Stimulated activated CD4-positive, alpha-beta T cell treated with anti-CD3 and anti-CD28 coated beads, Interleukin-4, amount 100 ng/mL, for 4 hours (primary cell): ENCODE data around the gene LILRA2.
"Not testable (repeated sequence)": the region's sequence is repeated elsewhere in the genome, so short reads cannot be mapped to it uniquely, and the experiment has no call there.

Experiments used
- DNase-seq, 2 experiments: peaks; one replicate each; pipeline ENCODE4 v3.0.0-alpha.2; 2020

LILRA2 gene

DNA sequence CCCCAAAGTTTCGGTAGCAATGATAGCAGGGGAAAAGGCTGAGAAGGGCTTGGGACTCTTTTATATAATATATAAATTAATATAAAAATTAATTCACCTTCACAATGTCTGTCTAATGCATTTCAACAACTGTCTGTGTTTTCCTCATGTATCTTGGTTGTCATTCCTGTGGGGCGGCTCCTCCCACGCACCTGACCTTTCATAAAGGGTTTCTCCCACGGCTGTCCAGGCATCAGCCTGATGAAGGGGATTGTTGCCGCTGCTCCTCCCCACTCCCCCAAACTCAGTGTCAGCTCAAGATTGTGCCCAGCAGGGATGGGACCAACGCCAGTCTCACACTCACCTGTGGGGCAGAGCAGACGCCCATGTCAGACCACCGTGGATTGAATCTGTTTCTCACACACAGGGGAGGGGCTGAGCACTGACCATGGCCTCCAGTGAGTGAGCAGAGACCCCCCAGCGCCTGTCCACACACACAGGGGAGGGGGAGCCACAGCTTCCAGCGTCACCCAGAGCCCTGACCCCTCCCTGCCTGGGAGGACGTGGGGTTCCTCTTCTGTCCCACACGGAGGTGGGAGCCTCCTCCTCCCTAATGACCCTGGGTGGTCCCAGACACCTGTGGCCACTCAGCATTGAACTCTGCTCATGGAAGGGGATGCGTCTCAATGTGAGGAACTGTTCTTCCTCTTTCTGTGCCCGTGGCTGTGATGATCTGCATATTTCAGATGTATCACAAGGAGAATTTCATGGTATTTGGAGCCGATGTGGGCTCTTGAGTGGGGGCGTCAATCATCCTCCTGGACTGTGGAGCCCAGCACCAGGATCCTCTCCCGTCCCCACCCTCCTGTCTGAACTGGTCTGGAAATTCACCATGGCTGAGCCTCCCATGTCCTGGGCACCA is 1.6 kb upstream of the LILRA2 start:
- not testable (repeated sequence) for DNase-seq

DNA sequence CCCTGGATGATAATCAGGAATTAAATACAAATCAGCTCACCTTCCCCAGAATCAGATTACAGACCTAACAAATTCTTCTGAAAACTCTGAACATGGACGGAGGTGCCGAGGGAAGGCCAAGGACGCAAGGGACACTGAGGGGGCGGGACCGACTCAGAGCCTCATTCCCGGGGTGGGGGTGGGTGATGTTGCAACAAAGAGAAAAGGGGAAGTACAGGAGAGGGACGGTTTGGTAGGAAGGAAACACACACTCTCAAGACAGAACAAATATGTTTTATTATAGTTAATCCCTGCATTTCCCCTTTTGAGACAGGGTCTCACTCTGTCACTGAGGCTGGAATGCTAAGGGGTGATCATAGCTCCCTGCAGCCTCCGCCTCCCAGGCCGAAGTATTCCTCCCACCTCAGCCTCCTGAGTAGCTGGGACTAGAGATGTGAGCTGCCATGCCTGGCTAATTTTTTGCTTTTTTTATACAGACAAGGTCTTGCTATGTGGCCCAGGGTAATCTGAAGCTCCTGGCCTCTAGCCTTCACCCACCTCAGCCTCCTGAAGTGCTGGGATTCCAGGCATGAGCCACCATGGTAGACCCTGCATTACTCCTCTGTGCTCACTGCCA is 786 bp upstream of the LILRA2 start:
- no peak for DNase-seq

DNA sequence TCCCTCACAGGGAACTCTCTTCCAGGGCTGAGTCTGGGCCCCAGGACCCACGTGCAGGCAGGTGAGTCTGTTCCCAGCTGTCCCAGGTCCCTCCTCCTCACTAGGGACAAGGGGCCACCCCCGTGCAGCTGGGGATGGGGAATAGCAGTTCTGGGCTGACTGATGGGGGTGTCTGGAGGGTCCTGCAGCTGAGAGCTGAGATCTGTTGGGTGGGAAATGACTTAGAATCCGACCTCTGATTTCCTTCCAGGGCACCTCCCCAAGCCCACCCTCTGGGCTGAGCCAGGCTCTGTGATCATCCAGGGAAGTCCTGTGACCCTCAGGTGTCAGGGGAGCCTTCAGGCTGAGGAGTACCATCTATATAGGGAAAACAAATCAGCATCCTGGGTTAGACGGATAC is 461 bp downstream of the LILRA2 start:
- no peak for DNase-seq

DNA sequence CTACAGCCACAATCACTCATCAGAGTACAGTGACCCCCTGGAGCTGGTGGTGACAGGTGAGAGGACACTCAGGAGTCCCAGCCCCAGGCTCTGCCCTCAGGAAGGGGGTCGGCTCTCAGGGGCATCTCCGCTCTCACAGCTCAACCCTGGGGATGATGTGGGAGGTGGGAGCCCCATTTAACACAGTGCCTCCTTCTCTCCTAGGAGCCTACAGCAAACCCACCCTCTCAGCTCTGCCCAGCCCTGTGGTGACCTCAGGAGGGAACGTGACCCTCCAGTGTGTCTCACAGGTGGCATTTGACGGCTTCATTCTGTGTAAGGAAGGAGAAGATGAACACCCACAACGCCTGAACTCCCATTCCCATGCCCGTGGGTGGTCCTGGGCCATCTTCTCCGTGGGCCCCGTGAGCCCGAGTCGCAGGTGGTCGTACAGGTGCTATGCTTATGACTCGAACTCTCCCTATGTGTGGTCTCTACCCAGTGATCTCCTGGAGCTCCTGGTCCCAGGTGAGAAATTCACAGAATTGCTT is 1.0 kb downstream of the LILRA2 start:
- DNase-seq = no peak

DNA sequence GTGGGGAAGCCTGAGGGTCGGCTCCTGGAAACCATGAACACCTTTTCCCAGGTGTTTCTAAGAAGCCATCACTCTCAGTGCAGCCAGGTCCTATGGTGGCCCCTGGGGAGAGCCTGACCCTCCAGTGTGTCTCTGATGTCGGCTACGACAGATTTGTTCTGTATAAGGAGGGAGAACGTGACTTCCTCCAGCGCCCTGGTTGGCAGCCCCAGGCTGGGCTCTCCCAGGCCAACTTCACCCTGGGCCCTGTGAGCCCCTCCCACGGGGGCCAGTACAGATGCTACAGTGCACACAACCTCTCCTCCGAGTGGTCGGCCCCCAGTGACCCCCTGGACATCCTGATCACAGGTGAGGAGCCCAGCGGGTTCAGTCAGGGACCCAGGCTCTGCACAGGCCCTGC is 1.6 kb downstream of the LILRA2 start:
- DNase-seq = not testable (repeated sequence)

DNA sequence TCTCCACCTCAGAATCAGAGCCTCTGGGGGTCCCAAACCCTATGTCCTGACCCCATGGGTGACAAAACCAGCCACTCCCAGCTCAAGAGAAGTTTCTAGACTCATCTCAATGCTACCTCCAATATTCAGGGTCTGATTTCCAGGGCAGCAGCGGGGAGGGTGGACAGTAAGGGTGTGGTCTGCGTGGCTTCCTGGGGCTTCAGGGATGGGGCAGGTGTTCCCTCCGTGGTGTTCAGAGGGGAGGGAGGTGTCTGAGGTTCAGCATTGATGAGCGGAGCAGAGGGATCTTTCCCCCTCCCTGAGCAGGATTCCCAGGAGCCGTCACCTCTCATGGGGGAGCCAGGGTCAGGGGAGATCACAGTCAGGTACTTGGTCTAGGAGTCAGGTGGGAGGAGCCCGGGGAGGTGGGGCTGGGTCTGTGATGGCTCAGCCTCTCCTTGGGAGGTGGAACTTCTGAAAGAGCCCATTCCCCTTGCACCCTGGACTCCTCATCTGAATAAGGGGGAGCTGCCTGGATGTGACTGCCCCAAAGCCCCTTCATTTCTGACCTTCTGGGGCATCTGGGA is 2.9 kb downstream of the LILRA2 start:
- DNase-seq = no peak

DNA sequence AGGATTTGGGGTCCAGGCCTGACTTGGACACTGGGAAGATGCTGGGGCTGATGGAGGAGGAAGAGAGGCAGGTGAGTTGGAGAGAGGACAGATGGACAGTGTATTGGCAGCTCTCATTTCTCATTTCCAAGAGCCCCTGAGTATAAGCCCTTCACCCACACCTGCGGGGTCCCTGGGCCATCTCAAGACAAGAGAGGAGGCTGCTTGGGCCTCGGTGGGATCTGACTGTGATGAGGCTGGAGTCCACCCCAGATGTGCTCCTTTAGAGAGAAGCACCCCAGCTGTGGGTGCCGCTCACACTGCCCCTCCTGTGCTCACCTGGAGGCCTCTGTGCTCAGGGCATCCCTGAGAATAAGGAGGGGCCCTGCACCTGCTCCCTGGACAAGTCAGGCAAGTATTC is 3.7 kb downstream of the LILRA2 start:
- no peak for DNase-seq

DNA sequence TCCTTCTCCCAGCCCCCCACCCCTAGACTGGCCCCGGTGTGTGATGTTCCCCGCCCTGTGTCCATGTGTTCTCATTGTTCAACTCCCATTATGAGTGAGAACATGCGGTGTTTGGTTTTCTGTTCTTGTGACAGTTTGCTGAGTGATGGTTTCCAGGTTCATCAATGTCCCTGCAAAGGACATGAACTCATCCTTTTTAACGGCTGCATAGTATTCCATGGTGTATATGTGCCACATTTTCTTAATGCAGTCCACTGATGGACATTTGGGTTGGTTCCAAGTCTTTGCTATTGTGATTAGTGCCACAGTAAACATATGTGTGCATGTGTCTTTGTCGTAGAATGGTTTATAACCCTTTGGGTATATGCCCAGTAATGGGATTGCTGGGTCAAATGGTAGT is 4.7 kb downstream of the LILRA2 start:
- not testable (repeated sequence) for DNase-seq

DNA sequence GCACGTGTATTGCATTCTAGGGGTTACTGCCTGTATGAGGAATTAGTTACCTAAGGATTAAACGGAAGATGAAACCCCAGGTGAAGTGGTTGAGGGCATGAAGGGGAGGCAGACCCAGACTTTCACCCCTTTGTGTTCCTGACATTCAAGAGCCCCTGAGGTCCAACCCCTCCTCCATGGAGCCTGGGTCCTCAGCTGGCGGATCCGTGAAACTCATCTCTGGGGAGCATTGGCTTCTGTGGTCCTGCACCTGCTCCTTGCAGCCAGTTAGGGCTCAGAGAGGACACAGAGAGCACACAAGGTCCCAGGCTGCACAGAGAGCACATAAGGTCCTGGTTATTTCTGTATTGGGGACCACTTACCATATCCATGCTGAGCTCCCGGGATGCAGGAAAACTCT is 12.8 kb downstream of the LILRA2 start:
- DNase-seq = no peak

DNA sequence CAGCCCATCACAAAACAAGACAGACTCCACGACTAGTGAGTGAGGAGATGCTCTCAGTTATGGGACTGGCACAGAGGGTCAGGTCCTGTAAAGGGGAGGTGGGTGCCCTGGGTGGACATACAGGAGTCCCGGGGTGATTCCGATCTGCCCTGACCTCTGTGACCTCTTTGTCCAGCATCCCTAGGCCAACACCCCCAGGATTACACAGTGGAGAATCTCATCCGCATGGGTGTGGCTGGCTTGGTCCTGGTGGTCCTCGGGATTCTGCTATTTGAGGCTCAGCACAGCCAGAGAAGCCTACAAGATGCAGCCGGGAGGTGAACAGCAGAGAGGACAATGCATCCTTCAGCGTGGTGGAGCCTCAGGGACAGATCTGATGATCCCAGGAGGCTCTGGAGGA is 13.4 kb downstream of the LILRA2 start:
- no peak for DNase-seq

DNA sequence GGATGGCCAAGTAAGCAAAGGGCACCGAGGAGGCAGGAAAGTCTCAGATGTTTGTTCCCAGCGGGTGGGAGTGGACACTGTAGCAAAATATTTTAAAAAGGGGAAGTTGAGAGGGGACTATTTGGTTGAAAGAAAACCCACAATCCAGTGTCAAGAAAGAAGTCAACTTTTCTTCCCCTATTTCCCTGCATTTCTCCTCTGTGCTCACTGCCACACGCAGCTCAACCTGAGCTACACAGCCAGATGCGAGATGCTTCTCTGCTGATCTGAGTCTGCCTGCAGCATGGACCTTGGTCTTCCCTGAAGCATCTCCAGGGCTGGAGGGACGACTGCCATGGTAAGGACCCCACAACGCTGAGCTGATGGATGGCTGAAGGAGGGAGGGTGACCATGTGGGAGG is 19.9 kb downstream of the LILRA2 start, which contains the start of gene LILRA1:
Gene LILRA1, plus strand, starts transcription at position 188 of the 400 bp plus-strand sequence. CDS start 613 bp downstream, outside the sequence.
- not testable (repeated sequence) for DNase-seq

DNA sequence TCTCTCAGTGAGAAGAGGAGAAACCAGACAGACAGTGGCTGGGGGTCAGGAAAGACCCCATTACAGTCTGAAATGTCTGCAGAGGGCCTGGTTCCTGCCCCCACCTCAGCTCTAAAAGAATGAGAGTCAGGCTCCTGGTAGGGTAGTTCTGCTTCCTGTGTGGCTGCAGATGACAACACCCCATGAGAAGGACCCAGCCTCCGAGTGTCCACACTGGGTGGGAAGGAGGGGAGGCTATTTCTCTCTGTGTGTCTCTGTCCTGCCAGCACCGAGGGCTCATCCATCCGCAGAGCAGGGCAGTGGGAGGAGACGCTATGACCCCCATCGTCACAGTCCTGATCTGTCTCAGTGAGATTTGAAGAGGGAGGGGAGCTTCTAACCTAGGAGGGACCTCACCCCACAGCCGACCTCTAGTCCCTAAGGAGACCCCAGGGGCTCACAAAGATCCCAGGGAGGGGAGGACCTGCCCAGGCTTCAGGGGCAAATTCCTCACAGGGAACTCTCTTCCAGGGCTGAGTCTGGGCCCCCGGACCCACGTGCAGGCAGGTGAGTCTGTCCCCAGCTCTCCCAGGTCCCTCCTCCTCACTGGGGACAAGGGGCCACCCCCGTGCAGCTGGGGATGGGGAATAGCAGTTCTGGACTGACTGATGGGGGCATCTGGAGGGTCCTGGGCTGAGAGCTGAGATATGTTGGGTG is 20.5 kb downstream of the LILRA2 start:
- DNase-seq = not testable (repeated sequence)

DNA sequence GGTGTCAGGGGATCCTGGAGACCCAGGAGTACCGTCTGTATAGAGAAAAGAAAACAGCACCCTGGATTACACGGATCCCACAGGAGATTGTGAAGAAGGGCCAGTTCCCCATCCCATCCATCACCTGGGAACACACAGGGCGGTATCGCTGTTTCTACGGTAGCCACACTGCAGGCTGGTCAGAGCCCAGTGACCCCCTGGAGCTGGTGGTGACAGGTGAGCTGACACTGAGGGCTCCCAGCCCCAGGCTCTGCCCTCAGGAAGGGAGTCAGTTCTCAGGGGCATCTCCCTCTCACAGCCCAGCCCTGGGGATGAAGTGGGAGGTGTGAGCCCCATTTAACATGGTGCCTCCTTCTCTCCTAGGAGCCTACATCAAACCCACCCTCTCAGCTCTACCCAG is 21.1 kb downstream of the LILRA2 start:
- no peak for DNase-seq

DNA sequence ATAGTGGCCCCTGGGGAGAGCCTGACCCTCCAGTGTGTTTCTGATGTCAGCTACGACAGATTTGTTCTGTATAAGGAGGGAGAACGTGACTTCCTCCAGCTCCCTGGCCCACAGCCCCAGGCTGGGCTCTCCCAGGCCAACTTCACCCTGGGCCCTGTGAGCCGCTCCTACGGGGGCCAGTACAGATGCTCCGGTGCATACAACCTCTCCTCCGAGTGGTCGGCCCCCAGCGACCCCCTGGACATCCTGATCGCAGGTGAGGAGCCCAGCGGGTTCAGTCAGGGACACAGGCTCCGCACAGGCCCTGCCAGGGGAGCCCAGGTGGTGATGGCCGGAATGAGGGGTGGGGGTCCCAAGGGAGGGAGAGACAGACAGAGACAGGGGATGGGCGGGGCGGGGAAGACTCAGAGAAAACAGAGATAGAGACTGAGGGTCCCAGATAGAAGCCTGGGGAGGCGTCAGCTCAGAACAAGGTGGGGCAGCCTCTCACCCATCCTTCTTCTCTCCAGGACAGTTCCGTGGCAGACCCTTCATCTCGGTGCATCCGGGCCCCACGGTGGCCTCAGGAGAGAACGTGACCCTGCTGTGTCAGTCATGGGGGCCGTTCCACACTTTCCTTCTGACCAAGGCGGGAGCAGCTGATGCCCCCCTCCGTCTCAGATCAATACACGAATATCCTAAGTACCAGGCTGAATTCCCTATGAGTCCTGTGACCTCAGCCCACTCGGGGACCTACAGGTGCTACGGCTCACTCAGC is 22.3 kb downstream of the LILRA2 start:
- DNase-seq = not testable (repeated sequence)

DNA sequence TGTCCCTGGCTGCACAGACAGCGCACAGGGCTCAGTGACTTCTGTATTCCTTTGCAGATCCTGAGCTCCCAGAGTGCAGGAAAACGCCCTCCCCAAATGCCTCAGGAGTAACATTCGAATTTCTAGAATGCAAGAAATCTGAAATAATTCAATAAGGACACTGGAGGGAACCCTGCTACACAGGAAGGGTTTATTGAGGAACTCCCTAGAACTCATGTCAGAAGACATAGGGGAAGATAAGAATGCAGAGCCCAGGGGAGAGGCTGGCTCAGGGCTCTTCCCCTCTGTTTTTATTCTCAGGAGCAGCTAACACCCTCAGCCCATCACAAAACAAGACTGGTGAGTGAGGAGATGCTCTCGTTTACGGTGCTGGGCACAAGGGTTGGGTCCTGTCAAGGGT is 26.6 kb downstream of the LILRA2 start:
- DNase-seq = no peak

DNA sequence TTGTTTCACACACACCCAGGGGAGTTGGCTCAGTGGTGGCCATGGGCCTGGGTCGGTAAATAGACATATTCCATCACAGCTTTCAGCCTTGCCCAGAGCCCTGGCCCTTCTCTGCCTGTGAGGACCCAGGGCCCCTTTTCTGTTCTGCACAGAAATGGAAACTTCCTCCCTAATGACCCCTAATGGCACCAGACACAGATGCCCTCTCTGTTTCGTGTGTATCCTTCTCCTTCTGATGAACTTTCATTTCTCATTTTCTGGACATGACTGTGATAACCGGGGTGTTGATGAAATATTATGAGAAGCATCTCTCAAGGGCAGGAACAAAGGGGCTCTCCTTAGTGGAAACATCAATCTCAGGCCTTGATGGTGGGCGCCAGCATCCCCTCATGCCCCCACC is 32.6 kb downstream of the LILRA2 start:
- no peak for DNase-seq

DNA sequence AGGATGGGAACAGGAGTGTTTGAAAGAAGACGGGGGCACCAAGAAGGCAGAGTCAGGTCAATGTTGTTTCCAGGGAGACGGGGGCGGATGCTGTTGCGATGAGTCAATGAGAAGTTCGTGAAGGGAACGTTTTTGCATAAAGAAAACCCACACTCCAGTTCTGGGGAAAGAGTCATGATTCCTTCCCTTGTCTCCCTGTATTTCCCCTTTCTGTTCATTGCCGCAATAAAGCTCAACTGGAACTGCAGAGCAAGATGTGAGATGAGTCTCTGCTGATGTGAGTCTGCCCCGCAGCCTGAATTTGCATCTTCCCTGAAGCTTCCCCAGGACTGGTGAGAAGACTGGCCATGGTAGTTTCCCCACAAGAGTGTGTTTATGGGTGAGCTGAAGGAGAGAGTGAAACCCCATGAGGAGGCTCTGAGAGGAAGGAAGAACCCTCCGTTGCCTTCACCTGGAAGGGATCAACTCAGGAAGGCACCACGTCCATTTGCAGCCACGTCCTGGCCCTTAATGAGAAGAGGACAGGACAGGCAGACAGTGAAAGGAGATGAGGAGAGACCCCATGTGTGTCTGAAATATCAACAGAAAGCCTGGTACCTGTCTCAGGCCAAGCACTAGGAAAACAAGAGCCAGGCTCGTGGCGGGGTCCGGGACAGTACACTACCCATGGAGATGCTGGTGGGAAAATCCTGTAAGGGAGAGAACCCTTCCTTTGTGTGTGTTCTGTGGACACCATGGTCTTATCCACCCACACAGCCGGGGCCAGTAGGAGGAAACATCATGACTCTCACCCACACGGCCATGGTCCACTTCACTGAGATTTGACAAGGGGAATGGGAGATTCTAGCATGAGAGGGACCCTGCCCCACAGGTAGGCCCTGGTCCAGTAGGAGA is 33.5 kb downstream of the LILRA2 start:
- DNase-seq = no peak

DNA sequence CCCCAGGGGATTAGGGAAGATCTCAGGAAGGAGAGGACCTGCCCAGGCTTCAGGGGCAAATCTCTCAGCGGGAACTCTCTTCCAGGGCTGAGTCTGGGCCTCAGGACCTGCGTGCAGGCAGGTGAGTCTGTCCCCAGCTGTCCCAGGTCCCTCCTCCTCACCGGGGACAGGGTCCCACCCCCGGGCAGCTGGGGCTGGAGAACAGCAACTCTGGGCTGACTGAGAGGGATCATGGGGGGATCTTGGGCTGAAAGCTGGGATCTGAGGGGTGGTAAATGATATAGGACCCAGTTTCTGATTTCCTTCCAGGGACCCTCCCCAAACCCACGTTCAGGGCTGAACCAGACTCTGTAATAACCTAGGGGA is 34.2 kb downstream of the LILRA2 start:
- no peak for DNase-seq

DNA sequence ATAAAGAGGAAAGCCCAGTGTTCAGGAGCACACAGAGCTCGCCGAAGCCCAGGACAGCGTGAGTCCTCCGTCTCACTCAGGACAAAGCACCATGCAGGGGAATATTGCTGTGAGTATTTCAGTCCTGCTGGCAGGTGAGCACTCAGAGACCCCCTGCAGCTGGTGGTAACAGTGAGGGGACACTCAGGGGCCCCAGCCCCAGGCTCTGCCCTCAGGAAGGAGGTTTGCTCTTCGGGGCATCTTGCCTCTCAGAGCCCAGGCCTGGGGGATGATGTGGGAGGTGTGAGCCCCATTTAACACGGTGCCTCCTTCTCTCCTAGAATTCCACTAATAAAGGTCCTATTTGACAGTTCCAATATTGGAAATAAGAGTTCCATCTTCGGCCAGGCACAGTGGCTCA is 34.6 kb downstream of the LILRA2 start:
- DNase-seq = no peak

DNA sequence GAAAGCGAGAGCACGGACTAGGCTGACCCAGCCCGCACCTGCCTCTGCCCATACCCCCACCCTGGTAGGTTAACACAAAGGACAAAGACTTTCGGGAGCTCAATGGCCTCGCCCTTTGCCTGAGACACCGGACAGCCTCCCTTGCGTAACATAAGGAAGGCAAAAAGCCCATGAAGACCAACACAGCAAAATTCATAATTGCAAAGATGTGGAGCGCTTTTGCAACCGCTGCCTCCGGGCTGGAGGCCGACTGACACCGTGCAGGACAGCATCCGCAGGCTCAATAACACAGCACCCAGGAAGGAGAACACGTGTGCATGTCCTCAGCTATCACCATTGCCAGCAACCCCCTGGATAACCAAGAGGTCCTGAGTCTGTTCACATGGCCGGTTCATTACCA is 35.2 kb downstream of the LILRA2 start:
- DNase-seq = no peak

DNA sequence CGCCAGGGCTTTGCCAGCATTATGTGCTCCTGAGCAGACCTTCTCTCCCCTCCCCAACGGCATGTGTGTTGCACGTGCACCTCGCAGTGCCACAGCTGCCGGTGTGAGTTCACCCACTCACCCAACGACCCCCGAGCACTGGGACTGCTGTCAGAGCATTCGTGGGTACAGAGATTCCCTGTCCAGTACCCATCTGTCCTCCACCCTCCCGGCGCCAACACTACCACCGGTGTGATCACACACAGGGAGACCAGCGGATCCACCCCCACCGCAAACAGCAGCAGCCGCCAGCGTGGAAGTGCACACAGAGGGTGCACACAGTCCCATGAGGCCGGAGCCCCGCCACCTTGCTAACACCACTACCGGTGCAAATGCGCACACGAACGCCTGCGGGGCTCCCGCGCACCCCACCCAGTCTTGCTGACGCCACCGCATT is 35.8 kb downstream of the LILRA2 start:
- no peak for DNase-seq
